ENCODE data around the gene ATP1B2.

ATP1B2 gene

GRCh38 chr17:7684851-7685532, 34.3 kb downstream of the ATP1B2 start:
- no peaks in the 10 kb centered on the region for H3K9me2 ChIP-seq (ENCODE audit: low read depth, low read length)
- peaks cover 37% of the 10 kb centered on the region for H3K36me3 ChIP-seq (ENCODE audit: insufficient read depth, low read length)
- H3K4me1 ChIP-seq (ENCODE audit: insufficient read depth, low read length, severe bottlenecking), result peaks cover 34% of the 10 kb centered on the region
- H3K4me2 ChIP-seq (ENCODE audit: low read length), result peak overlapping the region; percentile 81
- no peaks in the 10 kb centered on the region for H3K9me3 ChIP-seq (ENCODE audit: low read length)
- H3K4me3 ChIP-seq (ENCODE audit: low read depth, low read length, poor library complexity, severe bottlenecking), result peak overlapping the region; percentile 95
- H3K9ac ChIP-seq (ENCODE audit: low read length), result peak overlapping the region; percentile 99
- no peak overlapping the region for H2AFZ ChIP-seq (ENCODE audit: low read length)
- H3K79me2 ChIP-seq (ENCODE audit: insufficient read depth, low read length), result peaks cover 49% of the 10 kb centered on the region
- H3K27me3 ChIP-seq (ENCODE audit: insufficient read depth, low read length), result no peaks in the 10 kb centered on the region
- H3K27ac ChIP-seq (ENCODE audit: low read depth, low read length, poor library complexity, severe bottlenecking), result peak overlapping the region; percentile 95
- H4K20me1 ChIP-seq (ENCODE audit: insufficient read depth, low read length), result no peaks in the 10 kb centered on the region
- TF ChIP-seq CTCF (IDR thresholded peaks at IDR 0.05; ENCODE audit: low read length), result no peak
- no peak for TF ChIP-seq EZH2 (IDR thresholded peaks at IDR 0.05; ENCODE audit: borderline replicate concordance, low read length)
- H3F3A ChIP-seq (ENCODE audit: insufficient read depth, low read length), result no peaks in the 10 kb centered on the region

- Histone ChIP-seq H2AFZ (ENCODE audit: low read length) (no peak overlapping the region), H3K79me2 (ENCODE audit: insufficient read depth, low read length) (peaks cover 45% of the 10 kb centered on the region), H3F3A (ENCODE audit: insufficient read depth, low read length) (no peaks in the 10 kb centered on the region), H3K27me3 (ENCODE audit: insufficient read depth, low read length) (no peaks in the 10 kb centered on the region), H3K9ac (ENCODE audit: low read length) (peak overlapping the region; percentile 99), H3K36me3 (ENCODE audit: insufficient read depth, low read length) (peaks cover 37% of the 10 kb centered on the region), H3K9me2 (ENCODE audit: low read depth, low read length) (no peaks in the 10 kb centered on the region), H3K27ac (ENCODE audit: low read depth, low read length, poor library complexity, severe bottlenecking) (peak overlapping the region; percentile 95), H3K4me1 (ENCODE audit: insufficient read depth, low read length, severe bottlenecking) (peaks cover 34% of the 10 kb centered on the region), H3K4me3 (ENCODE audit: low read depth, low read length, poor library complexity, severe bottlenecking) (peak overlapping the region; percentile 95), H3K4me2 (ENCODE audit: low read length) (peak overlapping the region; percentile 81), H3K9me3 (ENCODE audit: low read length) (no peaks in the 10 kb centered on the region), H4K20me1 (ENCODE audit: insufficient read depth, low read length) (no peaks in the 10 kb centered on the region)
- TF ChIP-seq EZH2 (IDR thresholded peaks at IDR 0.05; ENCODE audit: borderline replicate concordance, low read length) (no peak), CTCF (IDR thresholded peaks at IDR 0.05; ENCODE audit: low read length) (no peak)
Observed at GRCh38 chr17:7685533-7686221, 35.0 kb downstream of the ATP1B2 start.

GRCh38 chr17:7686222-7687071, 35.7 kb downstream of the ATP1B2 start:
- no peaks in the 10 kb centered on the region for H3K9me3 ChIP-seq (ENCODE audit: low read length)
- H3K27me3 ChIP-seq (ENCODE audit: insufficient read depth, low read length), result no peaks in the 10 kb centered on the region
- peaks cover 37% of the 10 kb centered on the region for H3K36me3 ChIP-seq (ENCODE audit: insufficient read depth, low read length)
- H2AFZ ChIP-seq (ENCODE audit: low read length), result no peak overlapping the region
- H3K9ac ChIP-seq (ENCODE audit: low read length), result peak overlapping the region; percentile 99
- H3F3A ChIP-seq (ENCODE audit: insufficient read depth, low read length), result no peaks in the 10 kb centered on the region
- H3K27ac ChIP-seq (ENCODE audit: low read depth, low read length, poor library complexity, severe bottlenecking), result peak overlapping the region; percentile 95
- peaks cover 41% of the 10 kb centered on the region for H3K79me2 ChIP-seq (ENCODE audit: insufficient read depth, low read length)
- H4K20me1 ChIP-seq (ENCODE audit: insufficient read depth, low read length), result no peaks in the 10 kb centered on the region
- H3K9me2 ChIP-seq (ENCODE audit: low read depth, low read length), result no peaks in the 10 kb centered on the region
- H3K4me2 ChIP-seq (ENCODE audit: low read length), result peak overlapping the region; percentile 81
- no peak for TF ChIP-seq CTCF (IDR thresholded peaks at IDR 0.05; ENCODE audit: low read length)
- no peak for TF ChIP-seq EZH2 (IDR thresholded peaks at IDR 0.05; ENCODE audit: borderline replicate concordance, low read length)
- peaks cover 34% of the 10 kb centered on the region for H3K4me1 ChIP-seq (ENCODE audit: insufficient read depth, low read length, severe bottlenecking)
- H3K4me3 ChIP-seq (ENCODE audit: low read depth, low read length, poor library complexity, severe bottlenecking), result peak overlapping the region; percentile 95
